Measurements from ENCODE around the gene ZNF503.

- TF ChIP-seq, protein P1, sequence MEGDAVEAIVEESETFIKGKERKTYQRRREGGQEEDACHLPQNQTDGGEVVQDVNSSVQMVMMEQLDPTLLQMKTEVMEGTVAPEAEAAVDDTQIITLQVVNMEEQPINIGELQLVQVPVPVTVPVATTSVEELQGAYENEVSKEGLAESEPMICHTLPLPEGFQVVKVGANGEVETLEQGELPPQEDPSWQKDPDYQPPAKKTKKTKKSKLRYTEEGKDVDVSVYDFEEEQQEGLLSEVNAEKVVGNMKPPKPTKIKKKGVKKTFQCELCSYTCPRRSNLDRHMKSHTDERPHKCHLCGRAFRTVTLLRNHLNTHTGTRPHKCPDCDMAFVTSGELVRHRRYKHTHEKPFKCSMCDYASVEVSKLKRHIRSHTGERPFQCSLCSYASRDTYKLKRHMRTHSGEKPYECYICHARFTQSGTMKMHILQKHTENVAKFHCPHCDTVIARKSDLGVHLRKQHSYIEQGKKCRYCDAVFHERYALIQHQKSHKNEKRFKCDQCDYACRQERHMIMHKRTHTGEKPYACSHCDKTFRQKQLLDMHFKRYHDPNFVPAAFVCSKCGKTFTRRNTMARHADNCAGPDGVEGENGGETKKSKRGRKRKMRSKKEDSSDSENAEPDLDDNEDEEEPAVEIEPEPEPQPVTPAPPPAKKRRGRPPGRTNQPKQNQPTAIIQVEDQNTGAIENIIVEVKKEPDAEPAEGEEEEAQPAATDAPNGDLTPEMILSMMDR (IDR thresholded peaks at IDR 0.05 in 2 of 3, conservative IDR thresholded peaks at IDR 0.05 in 1 of 3; ENCODE audit: control insufficient read depth in 2 of 3, extremely low read depth in 1 of 3, insufficient read depth in 1 of 3, low read depth in 3 of 3, low read length in 3 of 3): no peak
- TF ChIP-seq E2F4 (IDR thresholded peaks at IDR 0.05; ENCODE audit: low read depth, low read length) (no peak), EZH2 (IDR thresholded peaks at IDR 0.05; ENCODE audit: borderline replicate concordance, control insufficient read depth, low read depth, low read length) (no peak), POLR2A (IDR thresholded peaks at IDR 0.05; ENCODE audit: low read depth, low read length) (no peak)
- TF ChIP-seq, protein P2, sequence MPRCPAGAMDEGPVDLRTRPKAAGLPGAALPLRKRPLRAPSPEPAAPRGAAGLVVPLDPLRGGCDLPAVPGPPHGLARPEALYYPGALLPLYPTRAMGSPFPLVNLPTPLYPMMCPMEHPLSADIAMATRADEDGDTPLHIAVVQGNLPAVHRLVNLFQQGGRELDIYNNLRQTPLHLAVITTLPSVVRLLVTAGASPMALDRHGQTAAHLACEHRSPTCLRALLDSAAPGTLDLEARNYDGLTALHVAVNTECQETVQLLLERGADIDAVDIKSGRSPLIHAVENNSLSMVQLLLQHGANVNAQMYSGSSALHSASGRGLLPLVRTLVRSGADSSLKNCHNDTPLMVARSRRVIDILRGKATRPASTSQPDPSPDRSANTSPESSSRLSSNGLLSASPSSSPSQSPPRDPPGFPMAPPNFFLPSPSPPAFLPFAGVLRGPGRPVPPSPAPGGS (IDR thresholded peaks at IDR 0.05; ENCODE audit: borderline replicate concordance, insufficient read depth, low read depth, low read length, poor library complexity, severe bottlenecking): no peak
Measured at GRCh38 chr10:75444781-75445386, 43.3 kb upstream of the ZNF503 start.

Data from GM12878 (cell line).